K562 (cell line): ENCODE results near the gene RPP21. TPM values are rescaled to one million over a fixed set of nuclear protein-coding genes. Genes with fewer than 3 reads are reported as not detected.

Experiments used
- CBX1 ChIP-seq: sonication (generic); IDR thresholded peaks from 2 replicates; pipeline ENCODE4 v1.6.1; 2016; ENCODE audit warnings: antibody characterized with exemption, low read depth, mild to moderate bottlenecking
- ETS2 ChIP-seq: IDR thresholded peaks from 2 replicates; pipeline ENCODE4 v1.6.1; 2016; ENCODE audit warnings: borderline replicate concordance, missing genetic modification characterization, mild to moderate bottlenecking, moderate library complexity, missing compliant biosample characterization; ENCODE audit not compliant: poor library complexity, severe bottlenecking
- FOXJ2 ChIP-seq: fragments of 200-800 bp; sonication (Bioruptor generic); IDR thresholded peaks from 2 replicates; pipeline ENCODE4 v1.6.1; 2016; ENCODE audit warnings: missing genetic modification characterization, missing compliant biosample characterization
- KDM5B ChIP-seq: fragments of 200-600 bp; sonication (generic); IDR thresholded peaks from 2 replicates; pipeline ENCODE4 v1.6.1; 2012; ENCODE audit warnings: low read depth, mild to moderate bottlenecking, moderate library complexity, low read length, control low read depth, inconsistent platforms; ENCODE audit not compliant: insufficient replicate concordance
- L3MBTL2 ChIP-seq: fragments of 450-650 bp; IDR thresholded peaks from 2 replicates; pipeline ENCODE4 v1.6.1; 2016; ENCODE audit warnings: mild to moderate bottlenecking, moderate library complexity
- NUFIP1 ChIP-seq: fragments of 450-650 bp; IDR thresholded peaks from 2 replicates; pipeline ENCODE4 v1.6.1; 2018; ENCODE audit not compliant: partially characterized antibody
- POLR2G ChIP-seq: fragments of 200-400 bp; formaldehyde crosslinking; IDR thresholded peaks from 2 replicates; pipeline ENCODE4 v1.6.1; 2017; ENCODE audit warnings: low read depth, mild to moderate bottlenecking, antibody characterized with exemption, low read length, moderate library complexity
- TOE1 ChIP-seq, 2 experiments: fragments of 450-650 bp in 1 of 2; sonication (generic) in 1 of 2; formaldehyde crosslinking in 1 of 2; IDR thresholded peaks; 2 replicates each; pipeline versions ENCODE4 v1.7.1 to v1.8.0; 2016 to 2022; ENCODE audit warnings: borderline replicate concordance in 2 of 2, mild to moderate bottlenecking in 2 of 2, antibody characterized with exemption in 1 of 2, inconsistent platforms in 1 of 2, low read depth in 1 of 2, missing genetic modification reagents in 1 of 2, moderate library complexity in 1 of 2
- ZFX ChIP-seq: sonication (generic); formaldehyde crosslinking; IDR thresholded peaks from 2 replicates; pipeline ENCODE4 v1.8.0; 2022; ENCODE audit warnings: mild to moderate bottlenecking, missing genetic modification reagents, moderate library complexity
- ZNF12 ChIP-seq: sonication (generic); formaldehyde crosslinking; IDR thresholded peaks from 2 replicates; pipeline ENCODE4 v1.4.0; 2020; ENCODE audit warnings: mild to moderate bottlenecking, missing genetic modification reagents
- ZNF197 ChIP-seq: fragments of 200-800 bp; sonication (Bioruptor generic); IDR thresholded peaks from 2 replicates; pipeline ENCODE4 v1.6.1; 2016; ENCODE audit warnings: low read depth, missing genetic modification characterization, missing compliant biosample characterization
- ZNF232 ChIP-seq: sonication (generic); formaldehyde crosslinking; IDR thresholded peaks from 2 replicates; pipeline ENCODE4 v1.8.0; 2022; ENCODE audit warnings: mild to moderate bottlenecking, missing genetic modification reagents
- polyA plus RNA-seq, 8 experiments: library from polyadenylated mRNA; depleted of rRNA in 4 of 8; stranded (reverse) in 5 of 8; unstranded in 3 of 8; fragments of >200 nt; fragmentation: Nextera tagmentation in 2 of 8; fragmentation: Illumina TruSeq in 1 of 8; extraction: Ambion mirVana in 2 of 8; extraction: Trizol in 1 of 8; gene quantifications; 2 replicates each; pipeline versions ENCODE4 v1.2.1 to v1.2.3, GENCODE V29; 2011 to 2014; ENCODE audit warnings: inconsistent platforms in 1 of 8, missing spikeins in 1 of 8
- total RNA-seq, 7 experiments: library from RNA; depleted of rRNA in 6 of 7; stranded (reverse); fragments of >200 nt in 6 of 7; fragmentation: Illumina TruSeq in 2 of 7; extraction: Trizol in 2 of 7; gene quantifications; 2 replicates each; pipeline versions ENCODE4 v1.2.1 to v1.2.3, GENCODE V29; 2011 to 2021; ENCODE audit warnings: low replicate concordance in 1 of 7
- TF ChIP-seq, protein P1 (sequence below): sonication (generic); IDR thresholded peaks from 2 replicates; pipeline ENCODE4 v1.6.1; 2016
- TF ChIP-seq, protein P2 (sequence below): fragments of 450-650 bp; IDR thresholded peaks from 2 replicates; pipeline ENCODE4 v1.6.1; 2016; ENCODE audit warnings: mild to moderate bottlenecking, moderate library complexity

The RPP21 gene
- total and polyA plus RNA-seq, 9 of the 15 experiments (the other 6 are each of a cell fraction or from before 2014, with no cell fraction given): 62.1 to 362 (median 166) TPM

- TF ChIP-seq ZNF197: 0 out of 2 replicates have a peak, but pooled peaks have one; percentile 69
- TF ChIP-seq, protein P1, sequence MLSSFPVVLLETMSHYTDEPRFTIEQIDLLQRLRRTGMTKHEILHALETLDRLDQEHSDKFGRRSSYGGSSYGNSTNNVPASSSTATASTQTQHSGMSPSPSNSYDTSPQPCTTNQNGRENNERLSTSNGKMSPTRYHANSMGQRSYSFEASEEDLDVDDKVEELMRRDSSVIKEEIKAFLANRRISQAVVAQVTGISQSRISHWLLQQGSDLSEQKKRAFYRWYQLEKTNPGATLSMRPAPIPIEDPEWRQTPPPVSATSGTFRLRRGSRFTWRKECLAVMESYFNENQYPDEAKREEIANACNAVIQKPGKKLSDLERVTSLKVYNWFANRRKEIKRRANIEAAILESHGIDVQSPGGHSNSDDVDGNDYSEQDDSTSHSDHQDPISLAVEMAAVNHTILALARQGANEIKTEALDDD: no peak
- TF ChIP-seq KDM5B: peak; percentile 97
- peak; percentile 99 for TF ChIP-seq POLR2G
- peak; percentile 81; the same call in 1 of the 2 replicates for TF ChIP-seq FOXJ2 (tag)
- TF ChIP-seq ZFX: peak; percentile 95
- no peak for TF ChIP-seq NUFIP1
- TF ChIP-seq ZNF232: peak; percentile 86; the same call in 1 of the 2 replicates
- TF ChIP-seq, protein P2, sequence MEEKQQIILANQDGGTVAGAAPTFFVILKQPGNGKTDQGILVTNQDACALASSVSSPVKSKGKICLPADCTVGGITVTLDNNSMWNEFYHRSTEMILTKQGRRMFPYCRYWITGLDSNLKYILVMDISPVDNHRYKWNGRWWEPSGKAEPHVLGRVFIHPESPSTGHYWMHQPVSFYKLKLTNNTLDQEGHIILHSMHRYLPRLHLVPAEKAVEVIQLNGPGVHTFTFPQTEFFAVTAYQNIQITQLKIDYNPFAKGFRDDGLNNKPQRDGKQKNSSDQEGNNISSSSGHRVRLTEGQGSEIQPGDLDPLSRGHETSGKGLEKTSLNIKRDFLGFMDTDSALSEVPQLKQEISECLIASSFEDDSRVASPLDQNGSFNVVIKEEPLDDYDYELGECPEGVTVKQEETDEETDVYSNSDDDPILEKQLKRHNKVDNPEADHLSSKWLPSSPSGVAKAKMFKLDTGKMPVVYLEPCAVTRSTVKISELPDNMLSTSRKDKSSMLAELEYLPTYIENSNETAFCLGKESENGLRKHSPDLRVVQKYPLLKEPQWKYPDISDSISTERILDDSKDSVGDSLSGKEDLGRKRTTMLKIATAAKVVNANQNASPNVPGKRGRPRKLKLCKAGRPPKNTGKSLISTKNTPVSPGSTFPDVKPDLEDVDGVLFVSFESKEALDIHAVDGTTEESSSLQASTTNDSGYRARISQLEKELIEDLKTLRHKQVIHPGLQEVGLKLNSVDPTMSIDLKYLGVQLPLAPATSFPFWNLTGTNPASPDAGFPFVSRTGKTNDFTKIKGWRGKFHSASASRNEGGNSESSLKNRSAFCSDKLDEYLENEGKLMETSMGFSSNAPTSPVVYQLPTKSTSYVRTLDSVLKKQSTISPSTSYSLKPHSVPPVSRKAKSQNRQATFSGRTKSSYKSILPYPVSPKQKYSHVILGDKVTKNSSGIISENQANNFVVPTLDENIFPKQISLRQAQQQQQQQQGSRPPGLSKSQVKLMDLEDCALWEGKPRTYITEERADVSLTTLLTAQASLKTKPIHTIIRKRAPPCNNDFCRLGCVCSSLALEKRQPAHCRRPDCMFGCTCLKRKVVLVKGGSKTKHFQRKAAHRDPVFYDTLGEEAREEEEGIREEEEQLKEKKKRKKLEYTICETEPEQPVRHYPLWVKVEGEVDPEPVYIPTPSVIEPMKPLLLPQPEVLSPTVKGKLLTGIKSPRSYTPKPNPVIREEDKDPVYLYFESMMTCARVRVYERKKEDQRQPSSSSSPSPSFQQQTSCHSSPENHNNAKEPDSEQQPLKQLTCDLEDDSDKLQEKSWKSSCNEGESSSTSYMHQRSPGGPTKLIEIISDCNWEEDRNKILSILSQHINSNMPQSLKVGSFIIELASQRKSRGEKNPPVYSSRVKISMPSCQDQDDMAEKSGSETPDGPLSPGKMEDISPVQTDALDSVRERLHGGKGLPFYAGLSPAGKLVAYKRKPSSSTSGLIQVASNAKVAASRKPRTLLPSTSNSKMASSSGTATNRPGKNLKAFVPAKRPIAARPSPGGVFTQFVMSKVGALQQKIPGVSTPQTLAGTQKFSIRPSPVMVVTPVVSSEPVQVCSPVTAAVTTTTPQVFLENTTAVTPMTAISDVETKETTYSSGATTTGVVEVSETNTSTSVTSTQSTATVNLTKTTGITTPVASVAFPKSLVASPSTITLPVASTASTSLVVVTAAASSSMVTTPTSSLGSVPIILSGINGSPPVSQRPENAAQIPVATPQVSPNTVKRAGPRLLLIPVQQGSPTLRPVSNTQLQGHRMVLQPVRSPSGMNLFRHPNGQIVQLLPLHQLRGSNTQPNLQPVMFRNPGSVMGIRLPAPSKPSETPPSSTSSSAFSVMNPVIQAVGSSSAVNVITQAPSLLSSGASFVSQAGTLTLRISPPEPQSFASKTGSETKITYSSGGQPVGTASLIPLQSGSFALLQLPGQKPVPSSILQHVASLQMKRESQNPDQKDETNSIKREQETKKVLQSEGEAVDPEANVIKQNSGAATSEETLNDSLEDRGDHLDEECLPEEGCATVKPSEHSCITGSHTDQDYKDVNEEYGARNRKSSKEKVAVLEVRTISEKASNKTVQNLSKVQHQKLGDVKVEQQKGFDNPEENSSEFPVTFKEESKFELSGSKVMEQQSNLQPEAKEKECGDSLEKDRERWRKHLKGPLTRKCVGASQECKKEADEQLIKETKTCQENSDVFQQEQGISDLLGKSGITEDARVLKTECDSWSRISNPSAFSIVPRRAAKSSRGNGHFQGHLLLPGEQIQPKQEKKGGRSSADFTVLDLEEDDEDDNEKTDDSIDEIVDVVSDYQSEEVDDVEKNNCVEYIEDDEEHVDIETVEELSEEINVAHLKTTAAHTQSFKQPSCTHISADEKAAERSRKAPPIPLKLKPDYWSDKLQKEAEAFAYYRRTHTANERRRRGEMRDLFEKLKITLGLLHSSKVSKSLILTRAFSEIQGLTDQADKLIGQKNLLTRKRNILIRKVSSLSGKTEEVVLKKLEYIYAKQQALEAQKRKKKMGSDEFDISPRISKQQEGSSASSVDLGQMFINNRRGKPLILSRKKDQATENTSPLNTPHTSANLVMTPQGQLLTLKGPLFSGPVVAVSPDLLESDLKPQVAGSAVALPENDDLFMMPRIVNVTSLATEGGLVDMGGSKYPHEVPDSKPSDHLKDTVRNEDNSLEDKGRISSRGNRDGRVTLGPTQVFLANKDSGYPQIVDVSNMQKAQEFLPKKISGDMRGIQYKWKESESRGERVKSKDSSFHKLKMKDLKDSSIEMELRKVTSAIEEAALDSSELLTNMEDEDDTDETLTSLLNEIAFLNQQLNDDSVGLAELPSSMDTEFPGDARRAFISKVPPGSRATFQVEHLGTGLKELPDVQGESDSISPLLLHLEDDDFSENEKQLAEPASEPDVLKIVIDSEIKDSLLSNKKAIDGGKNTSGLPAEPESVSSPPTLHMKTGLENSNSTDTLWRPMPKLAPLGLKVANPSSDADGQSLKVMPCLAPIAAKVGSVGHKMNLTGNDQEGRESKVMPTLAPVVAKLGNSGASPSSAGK: peak; percentile 72
- peak; percentile 83; the same call in 1 of the 2 replicates for TF ChIP-seq ZNF12 (CRISPR knock-in tag)
- TF ChIP-seq TOE1 (IDR thresholded peaks at IDR 0.05; ENCODE audit: borderline replicate concordance): 0 out of 2 replicates have a peak, but pooled peaks have one; percentile 63
- TF ChIP-seq TOE1 (CRISPR knock-in tag; IDR thresholded peaks at IDR 0.05; ENCODE audit: borderline replicate concordance, low read depth): no peak
- TF ChIP-seq CBX1: peak; percentile 23; the same call in 1 of the 2 replicates
- TF ChIP-seq ETS2 (tag): no peak
- peak; percentile 75 for TF ChIP-seq L3MBTL2
These were observed at the start of gene RPP21 (continued) for GRCh38 chr6:30344868-30345671.
